HEK293 (cell line): ENCODE results near the gene MYRFL.

ENCODE experiments used
- CTCF ChIA-PET: fragments of 350-600 bp; formaldehyde crosslinking; extraction: SDS; loops from one replicate; lab custom pipeline; 2021; ENCODE audit warnings: antibody characterized with exemption; lab: Yijun Ruan, JAX
- POLR2A ChIA-PET: fragments of 300-600 bp; formaldehyde crosslinking; extraction: SDS; loops from one replicate; lab custom pipeline; 2020; ENCODE audit warnings: antibody characterized with exemption, inconsistent platforms; lab: Yijun Ruan, JAX
- H3K27ac ChIP-seq: fragments of 200-500 bp; sonication (Bioruptor generic); 2 replicates; pipeline ENCODE4 v1.5.1; 2014; ENCODE audit warnings: low read depth, low read length, control low read depth, inconsistent platforms; ENCODE audit errors: extremely low read depth
- H3K36me3 ChIP-seq, 2 experiments: fragments of 200-500 bp in 1 of 2; sonication (Bioruptor generic) in 1 of 2; 1 replicate in 1 of 2; 2 replicates in 1 of 2; pipeline ENCODE4 v1.5.1; 2014 to 2017; ENCODE audit warnings: inconsistent platforms in 2 of 2, low read length in 2 of 2; ENCODE audit not compliant: control insufficient read depth in 2 of 2, insufficient read depth in 1 of 2
- H3K4me1 ChIP-seq: fragments of 200-500 bp; sonication (Bioruptor generic); 2 replicates; pipeline ENCODE4 v1.5.1; 2014; ENCODE audit warnings: mild to moderate bottlenecking, low read length, inconsistent platforms; ENCODE audit not compliant: control insufficient read depth, insufficient read depth
- H3K4me3 ChIP-seq: 2 replicates; pipeline ENCODE4 v1.5.1; 2011; ENCODE audit warnings: low read depth, mild to moderate bottlenecking, control low read depth, low read length, moderate library complexity
- H3K9me3 ChIP-seq: fragments of 200-500 bp; sonication (Bioruptor generic); 2 replicates; pipeline ENCODE4 v1.5.1; 2014; ENCODE audit warnings: low read depth, low read length, inconsistent platforms; ENCODE audit not compliant: control insufficient read depth, insufficient read depth
- ATF2 ChIP-seq: fragments of 450-650 bp; formaldehyde crosslinking; IDR thresholded peaks from 2 replicates; pipeline ENCODE4 v1.5.1; 2016; ENCODE audit warnings: missing biosample characterization, missing genetic modification characterization, low read depth
- HIC1 ChIP-seq: fragments of 450-650 bp; formaldehyde crosslinking; IDR thresholded peaks from 2 replicates; pipeline ENCODE4 v1.5.1; 2016; ENCODE audit warnings: missing biosample characterization, missing genetic modification characterization
- PATZ1 ChIP-seq: fragments of 450-650 bp; formaldehyde crosslinking; IDR thresholded peaks from 2 replicates; pipeline ENCODE4 v1.5.1; 2016; ENCODE audit warnings: missing biosample characterization, missing genetic modification characterization
- ZBTB17 ChIP-seq: fragments of 450-650 bp; formaldehyde crosslinking; IDR thresholded peaks from 2 replicates; pipeline ENCODE4 v1.5.1; 2016; ENCODE audit warnings: missing biosample characterization, missing genetic modification characterization
- ZBTB21 ChIP-seq: fragments of 450-650 bp; formaldehyde crosslinking; IDR thresholded peaks from 2 replicates; pipeline ENCODE4 v1.5.1; 2017; ENCODE audit warnings: missing biosample characterization, missing genetic modification characterization
- ZEB2 ChIP-seq: fragments of 450-650 bp; formaldehyde crosslinking; IDR thresholded peaks from 2 replicates; pipeline ENCODE4 v1.5.1; 2016; ENCODE audit warnings: missing biosample characterization, missing genetic modification characterization
- ZFP3 ChIP-seq: fragments of 450-650 bp; formaldehyde crosslinking; IDR thresholded peaks from 2 replicates; pipeline ENCODE4 v1.5.1; 2016; ENCODE audit warnings: low read depth, missing biosample characterization, missing genetic modification characterization
- ZFP41 ChIP-seq: fragments of 450-650 bp; formaldehyde crosslinking; IDR thresholded peaks from 2 replicates; pipeline ENCODE4 v1.5.1; 2016; ENCODE audit warnings: missing biosample characterization, missing genetic modification characterization, borderline replicate concordance
- ZIC2 ChIP-seq: fragments of 450-650 bp; formaldehyde crosslinking; IDR thresholded peaks from 2 replicates; pipeline ENCODE4 v1.5.1; 2016; ENCODE audit warnings: missing biosample characterization, missing genetic modification characterization
- ZNF23 ChIP-seq: fragments of 450-650 bp; formaldehyde crosslinking; IDR thresholded peaks from 2 replicates; pipeline ENCODE4 v1.5.1; 2016; ENCODE audit warnings: missing biosample characterization, missing genetic modification characterization, borderline replicate concordance
- ZNF248 ChIP-seq: fragments of 450-650 bp; formaldehyde crosslinking; IDR thresholded peaks from 2 replicates; pipeline ENCODE4 v1.5.1; 2017; ENCODE audit warnings: missing biosample characterization, missing genetic modification characterization
- ZNF274 ChIP-seq, 2 experiments: fragments of 200-500 bp in 1 of 2; fragments of 450-650 bp in 1 of 2; sonication (Bioruptor generic) in 1 of 2; formaldehyde crosslinking in 1 of 2; IDR thresholded peaks; 2 replicates each; pipeline versions ENCODE4 v1.5.1 to v1.6.1; 2014 to 2016; ENCODE audit warnings: borderline replicate concordance in 1 of 2, inconsistent platforms in 1 of 2, low read length in 1 of 2, missing biosample characterization in 1 of 2, missing genetic modification characterization in 1 of 2
- ZNF354C ChIP-seq: fragments of 450-650 bp; formaldehyde crosslinking; IDR thresholded peaks from 2 replicates; pipeline ENCODE4 v1.5.1; 2016; ENCODE audit warnings: missing biosample characterization, missing genetic modification characterization, low read depth, borderline replicate concordance
- ZNF398 ChIP-seq: fragments of 450-650 bp; formaldehyde crosslinking; IDR thresholded peaks from 2 replicates; pipeline ENCODE4 v1.5.1; 2017; ENCODE audit warnings: missing biosample characterization, missing genetic modification characterization
- ZNF426 ChIP-seq: fragments of 450-650 bp; formaldehyde crosslinking; IDR thresholded peaks from 2 replicates; pipeline ENCODE4 v1.5.1; 2017; ENCODE audit warnings: missing biosample characterization, missing genetic modification characterization, mild to moderate bottlenecking, inconsistent platforms, moderate library complexity
- ZNF561 ChIP-seq: fragments of 450-650 bp; IDR thresholded peaks from 2 replicates; pipeline ENCODE4 v1.5.1; 2018; ENCODE audit warnings: missing biosample characterization, missing genetic modification characterization, borderline replicate concordance
- ZNF623 ChIP-seq: fragments of 450-650 bp; formaldehyde crosslinking; IDR thresholded peaks from 2 replicates; pipeline ENCODE4 v1.5.1; 2016; ENCODE audit warnings: missing biosample characterization, missing genetic modification characterization
- ZNF701 ChIP-seq: fragments of 450-650 bp; formaldehyde crosslinking; IDR thresholded peaks from 2 replicates; pipeline ENCODE4 v1.5.1; 2016; ENCODE audit warnings: missing biosample characterization, missing genetic modification characterization
- ZNF704 ChIP-seq: fragments of 450-650 bp; formaldehyde crosslinking; IDR thresholded peaks from 2 replicates; pipeline ENCODE4 v1.5.1; 2016; ENCODE audit warnings: missing biosample characterization, missing genetic modification characterization
- ZNF785 ChIP-seq: fragments of 450-650 bp; formaldehyde crosslinking; IDR thresholded peaks from 2 replicates; pipeline ENCODE4 v1.5.1; 2016; ENCODE audit warnings: missing biosample characterization, missing genetic modification characterization
- ZNF843 ChIP-seq: fragments of 450-650 bp; formaldehyde crosslinking; IDR thresholded peaks from 2 replicates; pipeline ENCODE4 v1.5.1; 2016; ENCODE audit warnings: missing biosample characterization, missing genetic modification characterization

The MYRFL gene

GRCh38 chr12:69840727-69841126, 15.7 kb downstream of the MYRFL start:
- TF ChIP-seq ZNF785 (tag by site-specific recombination): no peak
- TF ChIP-seq ZNF623 (tag by site-specific recombination): no peak
- TF ChIP-seq PATZ1 (tag by site-specific recombination): no peak
- Histone ChIP-seq H3K4me3 (no peak overlapping the region), H3K36me3 (no peaks in the 10 kb centered on the region), H3K4me1 (no peaks in the 10 kb centered on the region), H3K27ac (no peak overlapping the region), H3K9me3 (no peaks in the 10 kb centered on the region)
- POLR2A ChIA-PET: no interaction called here
- CTCF ChIA-PET: interaction anchor here (0.6 kb wide), 1 partner anchor 60 kb away, joined by 3 read pairs; no protein-coding TSS in a partner anchor

- CTCF ChIA-PET: no interaction called here
- TF ChIP-seq ZNF274 (IDR thresholded peaks at IDR 0.05; ENCODE audit: low read length) (no peak), ZNF274 (tag by site-specific recombination; IDR thresholded peaks at IDR 0.05; ENCODE audit: borderline replicate concordance) (no peak), ZIC2 (tag by site-specific recombination) (no peak), ZNF843 (tag by site-specific recombination) (no peak), ZNF398 (tag by site-specific recombination) (no peak), ZNF561 (tag by site-specific recombination) (no peak), ZNF426 (tag by site-specific recombination) (no peak), ZNF701 (tag by site-specific recombination) (no peak), ZFP3 (tag by site-specific recombination) (no peak), ZNF248 (no peak), ZFP41 (tag by site-specific recombination) (no peak), ZEB2 (no peak), HIC1 (tag by site-specific recombination) (no peak), ZBTB17 (no peak), ZNF354C (no peak), ZNF704 (no peak), ATF2 (tag by site-specific recombination) (no peak), ZNF23 (tag by site-specific recombination) (no peak), ZBTB21 (tag by site-specific recombination) (no peak)
- Histone ChIP-seq H3K27ac (no peak overlapping the region), H3K36me3 (no peaks in the 10 kb centered on the region), H3K4me3 (no peak overlapping the region), H3K9me3 (no peaks in the 10 kb centered on the region), H3K4me1 (no peaks in the 10 kb centered on the region)
- POLR2A ChIA-PET: no interaction called here
Measured at GRCh38 chr12:69843608-69844007, 18.6 kb downstream of the MYRFL start.
